HCT116 (cell line): ENCODE measurements around the gene SYNGAP1. TPM values are rescaled to one million over a fixed set of nuclear protein-coding genes. Genes with fewer than 3 reads are reported as not detected.

ENCODE experiments used
- ATAC-seq: fragments of 200-7000 bp; cut with Tn5 transposase; 2 replicates; pipeline ENCODE4 v1.9.1; 2020; ENCODE audit warnings: mild to moderate bottlenecking, moderate library complexity
- BruUV-seq: library from RNA; stranded (reverse); fragments of 400-500 nt; replicated peaks from 2 replicates; lab custom pipeline; 2021; lab: Mats Ljungman, UMichigan
- CTCF ChIA-PET: fragments of 300-600 bp; sonication (Branson Sonifier 250); formaldehyde crosslinking; loops from one replicate; lab custom pipeline; 2021; ENCODE audit warnings: antibody characterized with exemption; lab: Charles Lee
- POLR2A ChIA-PET: fragments of 300-600, 350-600 bp; sonication (Branson Sonifier 250); formaldehyde crosslinking; loops from one replicate; lab custom pipeline; 2021; ENCODE audit warnings: antibody characterized with exemption; lab: Charles Lee
- RAD21 ChIA-PET, 2 experiments: fragments of 300-600 bp; sonication (Branson Sonifier 250); formaldehyde crosslinking; loops; one replicate each; lab custom pipeline; 2023; ENCODE audit warnings: low total read pairs in 2 of 2; ENCODE audit not compliant: uncharacterized antibody in 2 of 2, unreplicated experiment in 2 of 2, low non-redundant PET in 1 of 2; lab: Charles Lee
- DNase-seq: peaks from one replicate; pipeline ENCODE4 v3.0.0-alpha.2; 2010; ENCODE audit warnings: low read depth, low spot score
- H2AFZ ChIP-seq: fragments of 200-600 bp; shearing (Covaris generic), sonication (generic); 2 replicates; pipeline ENCODE4 v1.6.1; 2017; ENCODE audit warnings: low read depth, mixed run types, mixed read lengths, antibody characterized with exemption, low read length; ENCODE audit not compliant: poor library complexity, severe bottlenecking
- H3K27ac ChIP-seq: 2 replicates; pipeline ENCODE4 v1.5.1; 2012; ENCODE audit warnings: low read depth, low read length
- H3K27me3 ChIP-seq: fragments of 200-600 bp; sonication (generic); 2 replicates; pipeline ENCODE4 v1.6.1; 2016; ENCODE audit warnings: mixed run types, low read length, mixed read lengths; ENCODE audit not compliant: insufficient read depth
- H3K36me3 ChIP-seq, 2 experiments: fragments of 200-500 bp in 1 of 2; fragments of 200-600 bp in 1 of 2; sonication (Bioruptor generic) in 1 of 2; sonication (generic) in 1 of 2; 2 replicates each; pipeline versions ENCODE4 v1.5.1 to v1.6.1; 2014 to 2016; ENCODE audit warnings: low read length in 2 of 2, inconsistent platforms in 1 of 2, mixed read lengths in 1 of 2, mixed run types in 1 of 2; ENCODE audit not compliant: insufficient read depth in 2 of 2, control insufficient read depth in 1 of 2
- H3K4me1 ChIP-seq, 2 experiments: fragments of 200-600 bp in 1 of 2; sonication (generic) in 1 of 2; 2 replicates each; pipeline versions ENCODE4 v1.5.1 to v1.6.1; 2012 to 2017; ENCODE audit warnings: low read length in 2 of 2, inconsistent platforms in 1 of 2, mild to moderate bottlenecking in 1 of 2, mixed read lengths in 1 of 2, mixed run types in 1 of 2, moderate library complexity in 1 of 2; ENCODE audit not compliant: insufficient read depth in 2 of 2, control insufficient read depth in 1 of 2
- H3K4me2 ChIP-seq: fragments of 200-600 bp; sonication (generic); 2 replicates; pipeline ENCODE4 v1.6.1; 2017; ENCODE audit warnings: mixed run types, low read length, mixed read lengths
- H3K4me3 ChIP-seq, 2 experiments: fragments of 200-600 bp in 1 of 2; sonication (generic) in 1 of 2; replicated peaks in 1 of 2; 2 replicates each; pipeline ENCODE4 v1.5.1; 2011 to 2016; ENCODE audit warnings: low read length in 2 of 2, control low read depth in 1 of 2, low read depth in 1 of 2, mild to moderate bottlenecking in 1 of 2, mixed read lengths in 1 of 2, mixed run types in 1 of 2
- H3K79me2 ChIP-seq: fragments of 200-600 bp; sonication (generic); 2 replicates; pipeline ENCODE4 v1.6.1; 2017; ENCODE audit warnings: mild to moderate bottlenecking, mixed run types, low read length, moderate library complexity, mixed read lengths; ENCODE audit not compliant: insufficient read depth
- H3K9ac ChIP-seq: fragments of 200-600 bp; sonication (generic); 2 replicates; pipeline ENCODE4 v1.6.1; 2016; ENCODE audit warnings: low read length, mixed read lengths
- H3K9me2 ChIP-seq: fragments of 200-600 bp; sonication (generic), shearing (Covaris generic); 2 replicates; pipeline ENCODE4 v1.6.1; 2017; ENCODE audit warnings: mixed run types, mild to moderate bottlenecking, moderate library complexity; ENCODE audit not compliant: insufficient read depth
- H3K9me3 ChIP-seq, 2 experiments: fragments of 200-500 bp in 1 of 2; fragments of 200-600 bp in 1 of 2; sonication (Bioruptor generic) in 1 of 2; sonication (generic) in 1 of 2; 2 replicates each; pipeline ENCODE4 v1.6.1; 2014 to 2017; ENCODE audit warnings: low read length in 2 of 2, mixed read lengths in 2 of 2, inconsistent platforms in 1 of 2, low read depth in 1 of 2, mild to moderate bottlenecking in 1 of 2, mixed run types in 1 of 2, moderate library complexity in 1 of 2; ENCODE audit not compliant: control insufficient read depth in 1 of 2, insufficient read depth in 1 of 2
- H4K20me1 ChIP-seq: fragments of 200-600 bp; sonication (generic), shearing (Covaris generic); 2 replicates; pipeline ENCODE4 v1.6.1; 2017; ENCODE audit warnings: mixed run types, mild to moderate bottlenecking, moderate library complexity; ENCODE audit not compliant: insufficient read depth
- CBX3 ChIP-seq: IDR thresholded peaks from 2 replicates; pipeline ENCODE4 v1.6.1; 2012; ENCODE audit warnings: low read depth
- CEBPB ChIP-seq: IDR thresholded peaks from 2 replicates; pipeline ENCODE4 v1.6.1; 2012; ENCODE audit warnings: low read depth
- CTCF ChIP-seq, 3 experiments: fragments of 200-600 bp in 1 of 3; sonication (generic) in 1 of 3; IDR thresholded peaks in 2 of 3; conservative IDR thresholded peaks in 1 of 3; 2 replicates each; pipeline ENCODE4 v1.5.1; 2012 to 2017; ENCODE audit warnings: low read depth in 2 of 3, low read length in 2 of 3, antibody characterized with exemption in 1 of 3, borderline replicate concordance in 1 of 3, control low read depth in 1 of 3, mild to moderate bottlenecking in 1 of 3, mixed read lengths in 1 of 3, mixed run types in 1 of 3, moderate library complexity in 1 of 3; ENCODE audit not compliant: insufficient read depth in 1 of 3
- EZH2phosphoT487 ChIP-seq: fragments of 200-600 bp; IDR thresholded peaks from 2 replicates; pipeline ENCODE4 v1.6.1; 2018; ENCODE audit warnings: antibody characterized with exemption, borderline replicate concordance
- JUND ChIP-seq: IDR thresholded peaks from 2 replicates; pipeline ENCODE4 v1.6.1; 2012
- POLR2A ChIP-seq: IDR thresholded peaks from 2 replicates; pipeline ENCODE4 v1.7.0; 2011; ENCODE audit warnings: borderline replicate concordance; ENCODE audit not compliant: insufficient read depth, insufficient read length; ENCODE audit errors: extremely low read depth
- POLR2AphosphoS5 ChIP-seq: IDR thresholded peaks from 2 replicates; pipeline ENCODE4 v1.6.1; 2011; ENCODE audit warnings: mild to moderate bottlenecking, low read depth, low read length, moderate library complexity
- RAD21 ChIP-seq: IDR thresholded peaks from 2 replicates; pipeline ENCODE4 v1.6.1; 2012; ENCODE audit warnings: low read depth, mild to moderate bottlenecking
- SRF ChIP-seq: IDR thresholded peaks from 2 replicates; pipeline ENCODE4 v1.6.1; 2012; ENCODE audit warnings: low read depth
- TCF7L2 ChIP-seq: IDR thresholded peaks from 2 replicates; pipeline ENCODE4 v1.7.0; 2011; ENCODE audit warnings: borderline replicate concordance, inconsistent platforms; ENCODE audit not compliant: insufficient read depth, insufficient read length; ENCODE audit errors: extremely low read depth
- YY1 ChIP-seq: IDR thresholded peaks from 2 replicates; pipeline ENCODE4 v1.6.1; 2011; ENCODE audit warnings: low read length, low read depth, moderate library complexity, mild to moderate bottlenecking; ENCODE audit not compliant: insufficient replicate concordance; ENCODE audit errors: extremely low read depth
- ZNF274 ChIP-seq: fragments of 200-500 bp; sonication (Bioruptor generic); IDR thresholded peaks from 2 replicates; pipeline ENCODE4 v1.6.1; 2014; ENCODE audit warnings: mild to moderate bottlenecking, low read depth, low read length, inconsistent platforms
- intact Hi-C: fragments of 100-400 bp; cut with micrococcal nuclease; formaldehyde crosslinking; loops from 2 replicates; pipeline ENCODE4 v1.10.0; 2022
- total RNA-seq: library from RNA; stranded (reverse); gene quantifications from one replicate; pipeline ENCODE4 v1.2.1, GENCODE V29; 2021; ENCODE audit not compliant: unreplicated experiment

SYNGAP1 gene
- total RNA-seq, 1 experiment from 2014 or later, result 11.5 TPM

DNA sequence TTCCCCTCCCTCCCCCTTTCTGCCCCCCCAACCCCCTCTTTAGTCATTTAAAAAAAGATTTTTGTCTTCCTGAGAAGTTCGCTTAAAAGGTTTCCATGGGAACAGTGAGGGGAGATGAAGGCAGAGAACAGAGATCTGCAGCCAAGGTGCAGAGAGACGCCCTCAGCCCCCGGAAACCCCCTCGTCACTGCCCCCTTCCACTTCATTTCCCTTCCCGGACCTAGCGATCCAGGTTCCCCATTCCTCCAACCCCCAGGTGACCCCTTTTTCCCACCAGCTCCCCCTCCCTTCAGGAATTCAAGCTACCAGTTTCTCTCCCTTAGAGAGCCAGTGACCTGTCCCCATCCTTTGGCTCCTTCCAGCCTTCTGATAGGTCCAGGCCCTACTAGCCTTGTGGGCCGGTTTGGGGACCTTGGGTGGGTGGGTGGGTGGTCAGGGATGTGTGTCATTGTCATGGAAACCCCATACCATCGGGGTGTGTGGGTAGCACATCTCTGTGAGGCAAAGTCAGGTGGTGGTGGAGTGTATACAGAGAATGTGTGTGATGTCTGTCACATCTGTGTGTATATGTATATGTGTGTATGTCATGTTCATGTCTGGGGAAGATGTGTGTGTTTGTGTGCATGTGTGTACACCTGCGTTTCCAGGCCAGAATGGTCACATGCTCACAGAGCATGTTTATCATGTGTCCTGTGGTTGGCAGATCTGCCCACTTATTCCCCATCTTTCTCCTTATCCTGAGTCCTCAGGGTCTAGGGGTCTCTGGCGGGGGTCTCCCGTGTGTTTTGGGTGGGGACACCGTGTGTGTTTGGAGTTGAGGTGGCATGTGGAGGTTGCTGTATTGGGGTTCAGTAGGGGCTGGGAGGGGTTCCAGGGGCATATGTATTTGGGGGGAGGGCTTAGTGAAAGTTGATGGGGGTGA, 7.0 kb downstream of the SYNGAP1 start:
- H3K4me1 ChIP-seq, result peaks cover 28 to 65% of the 10 kb centered on the region in 2 experiments
- H3K9ac ChIP-seq, result peak overlapping the region; percentile 60
- H3K4me2 ChIP-seq, result peak overlapping the region; percentile 90
- BruUV-seq, result no TSS peak
- RAD21 ChIA-PET, result interaction anchor here in 1 of 2 experiments (0.6 kb wide), 1 partner anchor 147 kb away, joined by 3 read pairs; no protein-coding TSS in a partner anchor
- no peaks in the 10 kb centered on the region for H3K9me3 ChIP-seq
- DNase-seq (no peak), ATAC-seq (no peak)
- H3K79me2 ChIP-seq, result no peaks in the 10 kb centered on the region
- peak overlapping the region; percentile 86 for H3K27ac ChIP-seq
- H3K9me2 ChIP-seq, result no peaks in the 10 kb centered on the region
- no peaks in the 10 kb centered on the region for H3K27me3 ChIP-seq
- TF ChIP-seq POLR2A, result no peak
- no peak for TF ChIP-seq CEBPB
- no peak for TF ChIP-seq RAD21
- TF ChIP-seq CTCF (IDR thresholded peaks at IDR 0.05 in 2 of 3, conservative IDR thresholded peaks at IDR 0.05 in 1 of 3; ENCODE audit: borderline replicate concordance in 1 of 3, insufficient read depth in 1 of 3, low read depth in 2 of 3, low read length in 2 of 3), result no peak
- no peak for TF ChIP-seq SRF
- no peak for TF ChIP-seq JUND
- no peak for TF ChIP-seq EZH2phosphoT487
- no peak for TF ChIP-seq YY1
- TF ChIP-seq TCF7L2, result no peak
- TF ChIP-seq ZNF274, result no peak
- no peak for TF ChIP-seq POLR2AphosphoS5
- TF ChIP-seq CBX3, result no peak
- TF ChIP-seq, all 23 proteins: peak for 0
- H3K36me3 ChIP-seq, result no peaks in the 10 kb centered on the region
- ChIA-PET POLR2A (interaction anchor here (2.1 kb wide), 1 partner anchor 28 kb away, joined by 7 read pairs; the partner anchor contains the start of gene ZBTB9), CTCF (interaction anchor here (0.7 to 1.6 kb wide), 4 partner anchors 13 to 150 kb away, joined by 3 to 7 read pairs (median 4); partner anchors contain the start of genes B3GALT4 and ZBTB9)
- no peak overlapping the region for H2AFZ ChIP-seq
- intact Hi-C loops, result loop anchor here (5.0 kb wide), 1 partner anchor 130 kb away; the partner anchor contains the start of gene RGL2
- H4K20me1 ChIP-seq, result no peaks in the 10 kb centered on the region
- peak overlapping the region; percentile 52 to 65 for H3K4me3 ChIP-seq
